ENCODE results near the gene CSMD2. TPM values are rescaled to one million over a fixed set of nuclear protein-coding genes. Genes with fewer than 3 reads are reported as not detected.

Gene CSMD2
- total RNA-seq, 1 experiment from 2014 or later = 0.22 TPM

- ATAC-seq = no peak
- TF ChIP-seq CEBPB (IDR thresholded peaks at IDR 0.05; ENCODE audit: low read depth) (no peak), EZH2phosphoT487 (IDR thresholded peaks at IDR 0.05; ENCODE audit: borderline replicate concordance) (no peak), SP1 (IDR thresholded peaks at IDR 0.05; ENCODE audit: low read depth) (no peak), YY1 (IDR thresholded peaks at IDR 0.05; ENCODE audit: extremely low read depth, insufficient replicate concordance, low read depth, low read length) (no peak), CTCF (IDR thresholded peaks at IDR 0.05 in 2 of 3, conservative IDR thresholded peaks at IDR 0.05 in 1 of 3; ENCODE audit: borderline replicate concordance in 1 of 3, insufficient read depth in 1 of 3, low read depth in 2 of 3, low read length in 2 of 3) (no peak), EGR1 (IDR thresholded peaks at IDR 0.05; ENCODE audit: low read depth) (no peak), ATF3 (IDR thresholded peaks at IDR 0.05) (no peak), JUND (IDR thresholded peaks at IDR 0.05) (no peak), ZFX (IDR thresholded peaks at IDR 0.05) (no peak), TCF7L2 (IDR thresholded peaks at IDR 0.05; ENCODE audit: borderline replicate concordance, extremely low read depth, insufficient read depth, insufficient read length) (no peak), CBX3 (IDR thresholded peaks at IDR 0.05; ENCODE audit: low read depth) (no peak), ZBTB33 (IDR thresholded peaks at IDR 0.05; ENCODE audit: extremely low read depth, insufficient replicate concordance, low read length) (no peak), ZNF274 (IDR thresholded peaks at IDR 0.05; ENCODE audit: low read depth, low read length) (no peak), SRF (IDR thresholded peaks at IDR 0.05; ENCODE audit: low read depth) (no peak), POLR2AphosphoS5 (IDR thresholded peaks at IDR 0.05; ENCODE audit: low read depth, low read length) (no peak), REST (IDR thresholded peaks at IDR 0.05; ENCODE audit: low read depth) (no peak), ELF1 (IDR thresholded peaks at IDR 0.05; ENCODE audit: borderline replicate concordance, low read depth) (no peak)
- H3K4me2 ChIP-seq (ENCODE audit: low read length) = no peak overlapping the region
- no peaks in the 10 kb centered on the region for H3K4me1 ChIP-seq (ENCODE audit: control insufficient read depth in 1 of 2, insufficient read depth in 2 of 2, low read length in 2 of 2)
- no peak overlapping the region for H3K27ac ChIP-seq (ENCODE audit: low read depth, low read length)
- H3K79me2 ChIP-seq (ENCODE audit: insufficient read depth, low read length) = no peaks in the 10 kb centered on the region
- no TSS peak for BruUV-seq (replicated peaks)
- POLR2A ChIA-PET = no interaction called here
- no peaks in the 10 kb centered on the region for H4K20me1 ChIP-seq (ENCODE audit: insufficient read depth)
- no peaks in the 10 kb centered on the region for H3K36me3 ChIP-seq (ENCODE audit: control insufficient read depth in 1 of 2, insufficient read depth in 2 of 2, low read length in 2 of 2)
- RAD21 ChIA-PET (ENCODE audit: low non-redundant PET in 1 of 2, low total read pairs in 2 of 2, uncharacterized antibody in 2 of 2, unreplicated experiment in 2 of 2) = no interaction called here
- H3K9ac ChIP-seq (ENCODE audit: low read length) = no peak overlapping the region
- no peak overlapping the region for H2AFZ ChIP-seq (ENCODE audit: low read depth, low read length, poor library complexity, severe bottlenecking)
- H3K9me3 ChIP-seq (ENCODE audit: control insufficient read depth in 1 of 2, insufficient read depth in 1 of 2, low read depth in 1 of 2, low read length in 2 of 2) = no peaks in the 10 kb centered on the region
- CTCF ChIA-PET = interaction anchor here (2.0 kb wide), 1 partner anchor 16 kb away, joined by 5 read pairs; no protein-coding TSS in a partner anchor
- intact Hi-C loops (cut with micrococcal nuclease) = no loop called here
- H3K27me3 ChIP-seq (ENCODE audit: insufficient read depth, low read length) = peaks cover 31% of the 10 kb centered on the region
- no peak overlapping the region for H3K4me3 ChIP-seq (replicated peaks in 1 of 2; ENCODE audit: low read depth in 1 of 2, low read length in 2 of 2)
- DNase-seq (ENCODE audit: low read depth, low spot score) = no peak
- no peaks in the 10 kb centered on the region for H3K9me2 ChIP-seq (ENCODE audit: insufficient read depth)
These were observed 135.1 kb downstream of the CSMD2 start for GRCh38 chr1:34029954-34030353.
